Dermis microvascular lymphatic vessel endothelial cell (primary cell): ENCODE measurements around the gene DNASE1. TPM values are rescaled to one million over a fixed set of nuclear protein-coding genes. Genes with fewer than 3 reads are reported as not detected.
"Not testable (repeated sequence)": the region's sequence is repeated elsewhere in the genome, so short reads cannot be mapped to it uniquely, and the experiment has no call there.

Experiments
- DNase-seq, 2 donors: peaks; one replicate each; pipeline versions ENCODE4 v3.0.0 to v3.0.0-alpha.2; 2010; ENCODE audit warnings: low read depth in 2 of 2
- total RNA-seq: library from RNA; depleted of rRNA; stranded (reverse); fragments of >200 nt; gene quantifications from 2 replicates; pipeline ENCODE4 v1.2.1, GENCODE V29; 2014

Gene DNASE1
- total RNA-seq, 1 donor from 2014 or later, result 10.0 TPM

- DNase-seq, result no peak
These were observed 13.6 kb upstream of the DNASE1 start for GRCh38 chr16:3640632-3641501.

- no peak for DNase-seq
These were observed 12.6 kb upstream of the DNASE1 start for GRCh38 chr16:3641801-3642396.

- peak; percentile 32 to 69 for DNase-seq
These were observed 11.9 kb upstream of the DNASE1 start for GRCh38 chr16:3642397-3643094.

- DNase-seq, result no peak
These were observed 11.3 kb upstream of the DNASE1 start for GRCh38 chr16:3643095-3643730.

GRCh38 chr16:3645108-3645503 is 9.4 kb upstream of the DNASE1 start:
- DNase-seq, result no peak

GRCh38 chr16:3645504-3646347 is 8.8 kb upstream of the DNASE1 start:
- no peak for DNase-seq

GRCh38 chr16:3646348-3646920 is 8.1 kb upstream of the DNASE1 start:
- peak; percentile 63 to 88 for DNase-seq

- no peak for DNase-seq
These were observed 3.7 kb upstream of the DNASE1 start for GRCh38 chr16:3650631-3651265.

GRCh38 chr16:3651461-3652372 is 2.8 kb upstream of the DNASE1 start:
- DNase-seq, result no peak

GRCh38 chr16:3652373-3653195 is 1.9 kb upstream of the DNASE1 start:
- no peak for DNase-seq

GRCh38 chr16:3655030-3655395 is 522 bp downstream of the DNASE1 start:
- DNase-seq, result no peak

- no peak for DNase-seq
These were observed 1.1 kb downstream of the DNASE1 start for GRCh38 chr16:3655396-3656159.

- not testable (repeated sequence) for DNase-seq
These were observed 1.6 kb downstream of the DNASE1 start for GRCh38 chr16:3656160-3656490.

GRCh38 chr16:3656491-3657468 is 2.3 kb downstream of the DNASE1 start:
- no peak for DNase-seq

GRCh38 chr16:3659251-3659650 is 4.8 kb downstream of the DNASE1 start:
- DNase-seq, result no peak

- no peak for DNase-seq
These were observed 6.8 kb downstream of the DNASE1 start for GRCh38 chr16:3661311-3661710.
